H1 (cell line): ENCODE results near the gene TAF13. TPM values are rescaled to one million over a fixed set of nuclear protein-coding genes. Genes with fewer than 3 reads are reported as not detected.

Source experiments
- CTCF ChIA-PET: fragments of 300-600 bp; sonication (Branson Sonifier 250); formaldehyde crosslinking; loops from one replicate; lab custom pipeline; 2021; ENCODE audit not compliant: partially characterized antibody; lab: Charles Lee
- POLR2A ChIA-PET: fragments of 300-600 bp; sonication (Branson Sonifier 250); formaldehyde crosslinking; loops from one replicate; lab custom pipeline; 2021; ENCODE audit warnings: inconsistent platforms; ENCODE audit not compliant: partially characterized antibody; lab: Charles Lee
- DNase-seq, 2 experiments: peaks; one replicate each; pipeline versions ENCODE4 v3.0.0 to v3.0.0-alpha.2; 2010 to 2022; ENCODE audit warnings: low spot score in 2 of 2, low read depth in 1 of 2, mixed read lengths in 1 of 2
- FAIRE-seq: peaks from 2 replicates; lab custom pipeline; 2011; peaks lifted over from hg19 to GRCh38; lab: Jason Lieb, UNC
- H2AFZ ChIP-seq: 2 replicates; pipeline ENCODE4 v1.8.1; 2012; ENCODE audit warnings: low read length, inconsistent platforms
- H2AK5ac ChIP-seq: 2 replicates; pipeline ENCODE4 v1.6.1; 2013; ENCODE audit warnings: low read depth, low read length
- H2BK120ac ChIP-seq: replicated peaks from 2 replicates; pipeline ENCODE3; 2013; ENCODE audit warnings: low read depth, low read length, inconsistent platforms
- H2BK12ac ChIP-seq: 2 replicates; pipeline ENCODE4 v1.6.1; 2013; ENCODE audit warnings: low read depth, low read length
- H2BK15ac ChIP-seq: 2 replicates; pipeline ENCODE4 v1.6.1; 2013; ENCODE audit warnings: low read length
- H2BK20ac ChIP-seq: 2 replicates; pipeline ENCODE4 v1.6.1; 2013; ENCODE audit warnings: low read length
- H2BK5ac ChIP-seq: 2 replicates; pipeline ENCODE4 v1.6.1; 2013; ENCODE audit warnings: low read depth, low read length
- H3K14ac ChIP-seq: 2 replicates; pipeline ENCODE4 v1.6.1; 2013; ENCODE audit warnings: inconsistent platforms; ENCODE audit not compliant: insufficient read length
- H3K18ac ChIP-seq: 2 replicates; pipeline ENCODE4 v1.6.1; 2013; ENCODE audit warnings: low read length; ENCODE audit errors: extremely low read depth
- H3K23ac ChIP-seq: 2 replicates; pipeline ENCODE4 v1.6.1; 2013; ENCODE audit warnings: inconsistent platforms; ENCODE audit not compliant: insufficient read length
- H3K23me2 ChIP-seq: 2 replicates; pipeline ENCODE4 v1.6.1; 2013; ENCODE audit warnings: low read depth, low read length
- H3K27ac ChIP-seq: 2 replicates; pipeline ENCODE4 v1.6.1; 2011; ENCODE audit warnings: low read depth, low read length, inconsistent platforms
- H3K27me3 ChIP-seq, 4 experiments: replicated peaks in 1 of 4; 1 replicate in 1 of 4; 2 replicates in 3 of 4; pipeline versions ENCODE4 v1.6.1 to v1.8.1; 2011 to 2013; ENCODE audit warnings: low read length in 3 of 4, mild to moderate bottlenecking in 3 of 4, inconsistent platforms in 2 of 4, mixed read lengths in 2 of 4, moderate library complexity in 1 of 4; ENCODE audit not compliant: control insufficient read depth in 3 of 4, insufficient read depth in 3 of 4; ENCODE audit errors: extremely low read depth in 1 of 4
- H3K36me3 ChIP-seq, 4 experiments: 2 replicates each; pipeline versions ENCODE4 v1.6.1 to v1.8.1; 2011 to 2013; ENCODE audit warnings: mild to moderate bottlenecking in 4 of 4, low read length in 3 of 4, moderate library complexity in 2 of 4, control low read depth in 1 of 4, inconsistent platforms in 1 of 4; ENCODE audit not compliant: insufficient read depth in 4 of 4, control insufficient read depth in 2 of 4
- H3K4ac ChIP-seq: replicated peaks from 2 replicates; pipeline ENCODE3; 2013; ENCODE audit warnings: low read length, low read depth, mixed read lengths, inconsistent platforms; ENCODE audit not compliant: insufficient read length
- H3K4me1 ChIP-seq, 4 experiments: replicated peaks in 1 of 4; 1 replicate in 1 of 4; 2 replicates in 3 of 4; pipeline versions ENCODE4 v1.6.1 to v1.8.1; 2011 to 2013; ENCODE audit warnings: low read length in 3 of 4, inconsistent platforms in 2 of 4, mixed read lengths in 1 of 4; ENCODE audit not compliant: insufficient read depth in 4 of 4, control insufficient read depth in 3 of 4
- H3K4me2 ChIP-seq, 2 experiments: 2 replicates each; pipeline versions ENCODE4 v1.6.1 to v1.8.1; 2011 to 2013; ENCODE audit warnings: low read depth in 2 of 2, low read length in 2 of 2, control low read depth in 1 of 2, inconsistent platforms in 1 of 2, mild to moderate bottlenecking in 1 of 2; ENCODE audit not compliant: insufficient read depth in 1 of 2
- H3K4me3 ChIP-seq, 4 experiments: fragments of 200-600, 300-600 bp in 1 of 4; sonication (generic), shearing (Covaris generic), sonication (Bioruptor Twin) in 1 of 4; 2 replicates each; pipeline versions ENCODE4 v1.5.1 to v1.8.1; 2011 to 2016; ENCODE audit warnings: low read length in 4 of 4, low read depth in 3 of 4, control low read depth in 2 of 4, inconsistent platforms in 2 of 4, mild to moderate bottlenecking in 2 of 4, mixed read lengths in 1 of 4, moderate library complexity in 1 of 4; ENCODE audit not compliant: insufficient read depth in 2 of 4; ENCODE audit errors: extremely low read depth in 1 of 4
- H3K56ac ChIP-seq: replicated peaks from 2 replicates; pipeline ENCODE3; 2013; ENCODE audit warnings: low read depth, mild to moderate bottlenecking, mixed read lengths, low read length, inconsistent platforms; ENCODE audit not compliant: insufficient read length
- H3K79me1 ChIP-seq: 2 replicates; pipeline ENCODE4 v1.6.1; 2013; ENCODE audit warnings: low read depth, low read length, control low read depth
- H3K79me2 ChIP-seq, 2 experiments: 2 replicates each; pipeline versions ENCODE4 v1.6.1 to v1.8.1; 2012 to 2013; ENCODE audit warnings: low read length in 2 of 2, mild to moderate bottlenecking in 2 of 2, inconsistent platforms in 1 of 2; ENCODE audit not compliant: insufficient read depth in 2 of 2, control insufficient read depth in 1 of 2
- H3K9ac ChIP-seq, 4 experiments: replicated peaks in 1 of 4; 1 replicate in 1 of 4; 2 replicates in 3 of 4; pipeline versions ENCODE4 v1.6.1 to v1.8.1; 2011 to 2013; ENCODE audit warnings: low read depth in 3 of 4, low read length in 3 of 4, control low read depth in 2 of 4, mild to moderate bottlenecking in 2 of 4, moderate library complexity in 2 of 4, inconsistent platforms in 1 of 4; ENCODE audit errors: extremely low read depth in 1 of 4
- H3K9me3 ChIP-seq, 2 experiments: 2 replicates each; pipeline versions ENCODE4 v1.6.1 to v1.8.1; 2012 to 2013; ENCODE audit warnings: mild to moderate bottlenecking in 2 of 2, moderate library complexity in 2 of 2, control low read depth in 1 of 2, inconsistent platforms in 1 of 2, low read depth in 1 of 2, low read length in 1 of 2, mixed read lengths in 1 of 2; ENCODE audit not compliant: insufficient read depth in 2 of 2
- H4K20me1 ChIP-seq, 2 experiments: replicated peaks in 1 of 2; 2 replicates each; pipeline versions ENCODE3 to v1.8.1; 2011 to 2013; ENCODE audit warnings: inconsistent platforms in 2 of 2, low read length in 2 of 2, mild to moderate bottlenecking in 1 of 2; ENCODE audit not compliant: insufficient read depth in 2 of 2, control insufficient read depth in 1 of 2
- H4K5ac ChIP-seq: 2 replicates; pipeline ENCODE4 v1.6.1; 2013; ENCODE audit warnings: low read length, low read depth, mixed read lengths, inconsistent platforms; ENCODE audit not compliant: insufficient read length
- H4K8ac ChIP-seq: 2 replicates; pipeline ENCODE4 v1.8.0; 2013; ENCODE audit warnings: mild to moderate bottlenecking, moderate library complexity, low read length, inconsistent platforms; ENCODE audit not compliant: insufficient read depth; ENCODE audit errors: extremely low read depth
- H4K91ac ChIP-seq: replicated peaks from 2 replicates; pipeline ENCODE3; 2013; ENCODE audit warnings: low read length, mixed read lengths, inconsistent platforms; ENCODE audit not compliant: insufficient read length
- BACH1 ChIP-seq: IDR thresholded peaks from 2 replicates; pipeline ENCODE4 v1.6.1; 2012; ENCODE audit warnings: low read length, improper control_type of control experiment
- BRCA1 ChIP-seq: IDR thresholded peaks from 2 replicates; pipeline ENCODE4 v1.6.1; 2012; ENCODE audit warnings: low read depth, low read length, improper control_type of control experiment
- CEBPB ChIP-seq: IDR thresholded peaks from 2 replicates; pipeline ENCODE4 v1.6.1; 2012; ENCODE audit warnings: low read depth, low read length
- CHD2 ChIP-seq: IDR thresholded peaks from 2 replicates; pipeline ENCODE4 v1.6.1; 2012; ENCODE audit warnings: low read length, improper control_type of control experiment
- SIN3A ChIP-seq, 2 experiments: IDR thresholded peaks in 1 of 2; conservative IDR thresholded peaks in 1 of 2; 2 replicates each; pipeline ENCODE4 v1.6.1; 2011 to 2012; ENCODE audit warnings: low read length in 2 of 2, improper control_type of control experiment in 1 of 2, low read depth in 1 of 2, mild to moderate bottlenecking in 1 of 2
- SIRT6 ChIP-seq: IDR thresholded peaks from one replicate; pipeline ENCODE4 v1.7.1; 2012; ENCODE audit warnings: low read length, inconsistent platforms
- TAF7 ChIP-seq: optimal IDR thresholded peaks from 2 replicates; pipeline ENCODE3; 2011; ENCODE audit warnings: low read depth, mild to moderate bottlenecking, inconsistent platforms, low read length, moderate library complexity, borderline replicate concordance
- TCF12 ChIP-seq: IDR thresholded peaks from 2 replicates; pipeline ENCODE4 v1.6.1; 2011; ENCODE audit warnings: low read depth, mild to moderate bottlenecking, low read length
- WGBS, 2 experiments: shearing (Covaris generic) in 1 of 2; methylation state at CpG; one replicate each; pipeline versions ENCODE4 v1.1.6 to v1.1.7; 2013 to 2015; ENCODE audit warnings: low lambda C conversion rate in 2 of 2, mixed read lengths in 2 of 2, inconsistent platforms in 1 of 2, low coverage in 1 of 2, missing lambda C conversion rate in 1 of 2; ENCODE audit not compliant: insufficient replicate concordance in 2 of 2, insufficient coverage in 1 of 2, insufficient read length in 1 of 2; ENCODE audit errors: extremely low coverage in 1 of 2, missing lambda C conversion rate in 1 of 2; 5-methylcytosine and 5-hydroxymethylcytosine counted together
- polyA plus RNA-seq, 7 experiments: library from polyadenylated mRNA; depleted of rRNA in 3 of 7; stranded (reverse) in 5 of 7; unstranded in 2 of 7; fragments of >200 nt in 5 of 7; fragments of 200-250 nt in 2 of 7; gene quantifications; 1 replicate in 5 of 7; 2 replicates in 1 of 7; 4 replicates in 1 of 7; pipeline versions ENCODE4 v1.2.1 to v1.2.3, GENCODE V29; 2011 to 2013; ENCODE audit warnings: missing spikeins in 2 of 7, mixed read lengths in 2 of 7
- total RNA-seq: library from RNA; stranded (reverse); fragmentation: NEBNext Ultra II Directional; extraction: Animal tissue kit (Norgen Biotek cat#: 25700); gene quantifications from 2 replicates; pipeline ENCODE4 v1.2.1, GENCODE V29; 2021

Gene TAF13
- total and polyA plus RNA-seq, 2 of the 8 experiments (the other 6 are each of a cell fraction or from before 2014, with no cell fraction given): 13.1 to 41.7 TPM

- CTCF ChIA-PET: interaction anchor here (0.6 to 1.2 kb wide), 2 partner anchors 29 to 168 kb away, joined by 3 to 5 read pairs; no protein-coding TSS in a partner anchor
- H4K5ac ChIP-seq: no peak overlapping the region
- no peak overlapping the region for H2BK15ac ChIP-seq
- TF ChIP-seq BRCA1: no peak
- TF ChIP-seq CHD2: no peak
- TF ChIP-seq SIN3A (conservative IDR thresholded peaks at IDR 0.05 in 1 of 2, IDR thresholded peaks at IDR 0.05 in 1 of 2; ENCODE audit: low read depth in 1 of 2, low read length in 2 of 2): no peak
- TF ChIP-seq TCF12: no peak
- no peak for TF ChIP-seq BACH1
- no peak for TF ChIP-seq TAF7
- no peak for TF ChIP-seq SIRT6
- no peak for TF ChIP-seq CEBPB
These were observed 27.5 kb downstream of the TAF13 start for GRCh38 chr1:109048335-109048734.

More at GRCh38 chr1:109048335-109048734, 27.5 kb downstream of the TAF13 start:
- Histone ChIP-seq H3K79me2 (no peaks in the 10 kb centered on the region), H3K4me3 (no peak overlapping the region), H2BK20ac (no peak overlapping the region), H2BK120ac (no peak overlapping the region), H3K4me2 (no peak overlapping the region), H3K4me1 (no peaks in the 10 kb centered on the region), H3K27me3 (no peaks in the 10 kb centered on the region), H3K9me3 (peaks cover 0 to 6% of the 10 kb centered on the region in 2 experiments; a peak in 1 of 4 replicates), H3K23me2 (no peaks in the 10 kb centered on the region), H3K36me3 (no peaks in the 10 kb centered on the region), H4K8ac (no peak overlapping the region), H3K18ac (no peak overlapping the region), H2AFZ (no peak overlapping the region), H2BK12ac (no peak overlapping the region), H3K4ac (no peak overlapping the region), H3K27ac (no peak overlapping the region), H4K20me1 (no peaks in the 10 kb centered on the region), H3K9ac (no peak overlapping the region), H4K91ac (no peak overlapping the region), H3K23ac (no peak overlapping the region), H3K79me1 (no peaks in the 10 kb centered on the region), H2AK5ac (no peak overlapping the region), H3K14ac (no peak overlapping the region), H2BK5ac (no peak overlapping the region), H3K56ac (no peak overlapping the region)
- POLR2A ChIA-PET: interaction anchor here (1.1 to 1.5 kb wide), 2 partner anchors 14 to 74 kb away, joined by 3 to 4 read pairs; no protein-coding TSS in a partner anchor
- WGBS, 2 experiments: 25% methylated on average over 1 of the region's 2 CpGs; no CpG with 5 or more reads in 1 of the 2 experiments
- FAIRE-seq (no peak), DNase-seq (no peak)
